GM04503 (cell line): ENCODE measurements around the gene NRCAM.

ENCODE experiments used
- DNase-seq: peaks from one replicate; pipeline ENCODE4 v3.0.0-alpha.2; 2012; ENCODE audit warnings: low read depth

Gene NRCAM

GRCh38 chr7:108245523-108246226, 210.6 kb downstream of the NRCAM start:
- DNase-seq, result no peak

- no peak for DNase-seq
Observed at GRCh38 chr7:108244110-108244509, 212.1 kb downstream of the NRCAM start.

- no peak for DNase-seq
Observed at GRCh38 chr7:108239501-108240225, 216.6 kb downstream of the NRCAM start.

GRCh38 chr7:108236681-108237415, 219.4 kb downstream of the NRCAM start:
- DNase-seq, result no peak

GRCh38 chr7:108235451-108236061, 220.7 kb downstream of the NRCAM start:
- no peak for DNase-seq

GRCh38 chr7:108234971-108235450, 221.2 kb downstream of the NRCAM start:
- DNase-seq, result no peak

GRCh38 chr7:108234281-108234680, 222.0 kb downstream of the NRCAM start:
- no peak for DNase-seq

- no peak for DNase-seq
Observed at GRCh38 chr7:108232076-108232475, 224.2 kb downstream of the NRCAM start.

- no peak for DNase-seq
Observed at GRCh38 chr7:108231221-108231620, 225.0 kb downstream of the NRCAM start.

- no peak for DNase-seq
Observed at GRCh38 chr7:108227366-108227765, 228.9 kb downstream of the NRCAM start.

- no peak for DNase-seq
Observed at GRCh38 chr7:108226816-108227299, 229.4 kb downstream of the NRCAM start.

GRCh38 chr7:108225531-108226181, 230.6 kb downstream of the NRCAM start:
- DNase-seq, result no peak

GRCh38 chr7:108224387-108224786, 231.8 kb downstream of the NRCAM start:
- no peak for DNase-seq

GRCh38 chr7:108222236-108222892, 233.9 kb downstream of the NRCAM start:
- DNase-seq, result no peak

- no peak for DNase-seq
Observed at GRCh38 chr7:108211382-108212201, 244.6 kb downstream of the NRCAM start.

GRCh38 chr7:108210796-108211195, 245.4 kb downstream of the NRCAM start:
- DNase-seq, result no peak

- DNase-seq, result no peak
Observed at GRCh38 chr7:108205311-108205710, 250.9 kb downstream of the NRCAM start.

- no peak for DNase-seq
Observed at GRCh38 chr7:108204281-108204796, 251.9 kb downstream of the NRCAM start.

- DNase-seq, result no peak
Observed at GRCh38 chr7:108203537-108203936, 252.7 kb downstream of the NRCAM start.

- DNase-seq, result no peak
Observed at GRCh38 chr7:108202743-108203142, 253.5 kb downstream of the NRCAM start.
